GM23338 (cell line): Measurements from ENCODE around the gene ASPSCR1. TPM values are rescaled to one million over a fixed set of nuclear protein-coding genes. Genes with fewer than 3 reads are reported as not detected.

Experiments used
- ATAC-seq: fragments of 200-7000 bp; cut with Tn5 transposase; 3 replicates; pipeline ENCODE4 v1.9.1; 2020
- DNase-seq: peaks from one replicate; pipeline ENCODE4 v3.0.0-alpha.2; 2015; ENCODE audit warnings: low spot score
- H2AFZ ChIP-seq: fragments of 200-600 bp; sonication (generic); 2 replicates; pipeline ENCODE4 v1.8.0; 2016; ENCODE audit warnings: antibody characterized with exemption, mild to moderate bottlenecking, moderate library complexity
- H3F3A ChIP-seq: fragments of 200-600 bp; sonication (generic); replicated peaks from 2 replicates; pipeline ENCODE4 v1.8.0; 2017; ENCODE audit warnings: antibody characterized with exemption, mixed run types, low read depth
- H3K27ac ChIP-seq: fragments of 200-600 bp; sonication (generic); 2 replicates; pipeline ENCODE4 v1.6.1; 2016; ENCODE audit warnings: low read depth
- H3K27me3 ChIP-seq: fragments of 200-600 bp; sonication (generic); 2 replicates; pipeline ENCODE4 v1.8.0; 2016; ENCODE audit warnings: mild to moderate bottlenecking, mixed run types, moderate library complexity; ENCODE audit not compliant: insufficient read depth
- H3K36me3 ChIP-seq: fragments of 200-600 bp; sonication (generic); 2 replicates; pipeline ENCODE4 v1.8.0; 2016; ENCODE audit warnings: mild to moderate bottlenecking; ENCODE audit not compliant: insufficient read depth
- H3K4me1 ChIP-seq: fragments of 200-600 bp; sonication (generic); 2 replicates; pipeline ENCODE4 v1.8.0; 2016; ENCODE audit warnings: mild to moderate bottlenecking, moderate library complexity; ENCODE audit not compliant: insufficient read depth
- H3K4me2 ChIP-seq: fragments of 200-600 bp; sonication (generic); 2 replicates; pipeline ENCODE4 v1.7.1; 2017; ENCODE audit warnings: mixed run types
- H3K4me3 ChIP-seq: fragments of 200-600 bp; sonication (generic); 2 replicates; pipeline ENCODE4 v1.6.1; 2016; ENCODE audit warnings: mixed run types
- H3K79me2 ChIP-seq: fragments of 200-600 bp; sonication (generic); replicated peaks from 2 replicates; pipeline ENCODE4 v1.8.0; 2017; ENCODE audit warnings: mild to moderate bottlenecking; ENCODE audit not compliant: insufficient read depth
- H3K9me2 ChIP-seq: fragments of 200-600 bp; sonication (generic); 2 replicates; pipeline ENCODE4 v1.8.0; 2017; ENCODE audit not compliant: insufficient read depth
- H4K20me1 ChIP-seq: fragments of 200-600 bp; sonication (generic); replicated peaks from 2 replicates; pipeline ENCODE4 v1.8.0; 2017; ENCODE audit warnings: mild to moderate bottlenecking; ENCODE audit not compliant: insufficient read depth
- H3K27ac Mint-ChIP-seq: 2 replicates; pipeline ENCODE4 v1.8.0; 2020; ENCODE audit warnings: inconsistent platforms, mild to moderate bottlenecking, moderate library complexity, mixed read lengths
- H3K27me3 Mint-ChIP-seq: 3 replicates; pipeline ENCODE4 v1.8.0; 2022; ENCODE audit warnings: low read depth, mild to moderate bottlenecking, moderate library complexity, mixed read lengths, inconsistent platforms; ENCODE audit not compliant: insufficient read depth, poor library complexity
- H3K36me3 Mint-ChIP-seq: 3 replicates; pipeline ENCODE4 v1.8.0; 2021; ENCODE audit warnings: low read depth, mild to moderate bottlenecking, inconsistent platforms, moderate library complexity, mixed read lengths
- H3K4me1 Mint-ChIP-seq: 3 replicates; pipeline ENCODE4 v1.8.0; 2020; ENCODE audit warnings: mild to moderate bottlenecking, inconsistent platforms, mixed read lengths
- H3K4me3 Mint-ChIP-seq: 3 replicates; pipeline ENCODE4 v1.8.0; 2021; ENCODE audit warnings: moderate library complexity, mild to moderate bottlenecking, inconsistent platforms, mixed read lengths
- H3K9me3 Mint-ChIP-seq: 3 replicates; pipeline ENCODE4 v1.8.0; 2020; ENCODE audit warnings: moderate library complexity, mild to moderate bottlenecking, inconsistent platforms, mixed read lengths
- CREB1 ChIP-seq: fragments of 250-450 bp; sonication (Bioruptor Pico); IDR thresholded peaks from 2 replicates; pipeline ENCODE4 v1.5.0; 2020; ENCODE audit warnings: low read depth, mild to moderate bottlenecking, moderate library complexity
- EZH2 ChIP-seq: fragments of 200-600 bp; sonication (generic); IDR thresholded peaks from one replicate; pipeline ENCODE4 v1.8.0; 2017; ENCODE audit warnings: antibody characterized with exemption, mild to moderate bottlenecking, low read depth; ENCODE audit not compliant: unreplicated experiment
- EZH2phosphoT487 ChIP-seq: fragments of 200-600 bp; sonication (generic); IDR thresholded peaks from one replicate; pipeline ENCODE4 v1.8.1; 2018; ENCODE audit warnings: antibody characterized with exemption; ENCODE audit not compliant: unreplicated experiment
- JUNB ChIP-seq: IDR thresholded peaks from one replicate; pipeline ENCODE4 v1.6.1; 2016; ENCODE audit warnings: antibody characterized with exemption; ENCODE audit not compliant: unreplicated experiment
- POLR2AphosphoS5 ChIP-seq: IDR thresholded peaks from 2 replicates; pipeline ENCODE4 v1.6.1; 2016; ENCODE audit warnings: antibody characterized with exemption, low read depth
- REST ChIP-seq: IDR thresholded peaks from one replicate; pipeline ENCODE4 v1.6.1; 2018; ENCODE audit warnings: antibody characterized with exemption; ENCODE audit not compliant: unreplicated experiment
- STAT1 ChIP-seq: IDR thresholded peaks from one replicate; pipeline ENCODE4 v1.6.1; 2016; ENCODE audit warnings: antibody characterized with exemption; ENCODE audit not compliant: unreplicated experiment
- ZNF331 ChIP-seq: fragments of 250-450 bp; sonication (Bioruptor Pico); IDR thresholded peaks from 2 replicates; pipeline ENCODE4 v1.5.0; 2020; ENCODE audit warnings: low read depth, mild to moderate bottlenecking, moderate library complexity
- polyA plus RNA-seq: library from polyadenylated mRNA; unstranded; fragments of >200 nt; fragmentation: Nextera tagmentation; extraction: Ambion mirVana; gene quantifications from 2 replicates; pipeline ENCODE4 v1.2.1, GENCODE V29; 2016
- total RNA-seq: library from RNA; depleted of rRNA; stranded (reverse); fragments of >200 nt; shearing (Covaris generic); gene quantifications from 2 replicates; pipeline ENCODE4 v1.2.3, GENCODE V29; 2014
- TF ChIP-seq, protein P1 (sequence below), 2 experiments: fragments of 200-600 bp in 1 of 2; sonication (generic) in 1 of 2; conservative IDR thresholded peaks; 2 replicates each; pipeline versions ENCODE4 v1.5.1 to v1.6.1; 2016 to 2017; ENCODE audit warnings: antibody characterized with exemption in 2 of 2, low read depth in 2 of 2, mild to moderate bottlenecking in 2 of 2, moderate library complexity in 1 of 2
- TF ChIP-seq, protein P2 (sequence below): IDR thresholded peaks from 2 replicates; pipeline ENCODE4 v1.6.1; 2016; ENCODE audit warnings: antibody characterized with exemption

The ASPSCR1 gene
- total and polyA plus RNA-seq, 2 experiments from 2014 or later = 44.2 to 46.9 TPM

GRCh38 chr17:82018989-82019689 is 41.7 kb downstream of the ASPSCR1 start:
- Histone ChIP-seq H3K4me3 (no peak overlapping the region), H3K4me2 (no peak overlapping the region), H3K27ac (no peak overlapping the region), H3F3A (peaks cover 11% of the 10 kb centered on the region; the same call in 1 of the 2 replicates), H4K20me1 (peaks cover 3% of the 10 kb centered on the region), H3K79me2 (peaks cover 15% of the 10 kb centered on the region), H2AFZ (no peak overlapping the region), H3K36me3 (no peaks in the 10 kb centered on the region), H3K27me3 (no peaks in the 10 kb centered on the region), H3K4me1 (peaks cover 5% of the 10 kb centered on the region; the same call in 1 of the 2 replicates), H3K9me2 (no peaks in the 10 kb centered on the region)
- peaks cover 6% of the 10 kb centered on the region; the same call in 1 of the 3 replicates for H3K36me3 Mint-ChIP-seq
- H3K27ac Mint-ChIP-seq = no peak overlapping the region
- no peak overlapping the region; the same call in 2 of the 3 replicates for H3K4me3 Mint-ChIP-seq
- ATAC-seq = no peak
- TF ChIP-seq STAT1 (no peak), EZH2phosphoT487 (no peak), CREB1 (CRISPR knock-in tag) (no peak), POLR2AphosphoS5 (no peak)
- TF ChIP-seq, protein P1, sequence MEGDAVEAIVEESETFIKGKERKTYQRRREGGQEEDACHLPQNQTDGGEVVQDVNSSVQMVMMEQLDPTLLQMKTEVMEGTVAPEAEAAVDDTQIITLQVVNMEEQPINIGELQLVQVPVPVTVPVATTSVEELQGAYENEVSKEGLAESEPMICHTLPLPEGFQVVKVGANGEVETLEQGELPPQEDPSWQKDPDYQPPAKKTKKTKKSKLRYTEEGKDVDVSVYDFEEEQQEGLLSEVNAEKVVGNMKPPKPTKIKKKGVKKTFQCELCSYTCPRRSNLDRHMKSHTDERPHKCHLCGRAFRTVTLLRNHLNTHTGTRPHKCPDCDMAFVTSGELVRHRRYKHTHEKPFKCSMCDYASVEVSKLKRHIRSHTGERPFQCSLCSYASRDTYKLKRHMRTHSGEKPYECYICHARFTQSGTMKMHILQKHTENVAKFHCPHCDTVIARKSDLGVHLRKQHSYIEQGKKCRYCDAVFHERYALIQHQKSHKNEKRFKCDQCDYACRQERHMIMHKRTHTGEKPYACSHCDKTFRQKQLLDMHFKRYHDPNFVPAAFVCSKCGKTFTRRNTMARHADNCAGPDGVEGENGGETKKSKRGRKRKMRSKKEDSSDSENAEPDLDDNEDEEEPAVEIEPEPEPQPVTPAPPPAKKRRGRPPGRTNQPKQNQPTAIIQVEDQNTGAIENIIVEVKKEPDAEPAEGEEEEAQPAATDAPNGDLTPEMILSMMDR (conservative IDR thresholded peaks at IDR 0.05; ENCODE audit: low read depth in 2 of 2) = no peak
- H3K4me1 Mint-ChIP-seq = peaks cover 9% of the 10 kb centered on the region
- H3K27me3 Mint-ChIP-seq = peaks cover 17% of the 10 kb centered on the region
- DNase-seq = no peak
- no peaks in the 10 kb centered on the region for H3K9me3 Mint-ChIP-seq

DNA sequence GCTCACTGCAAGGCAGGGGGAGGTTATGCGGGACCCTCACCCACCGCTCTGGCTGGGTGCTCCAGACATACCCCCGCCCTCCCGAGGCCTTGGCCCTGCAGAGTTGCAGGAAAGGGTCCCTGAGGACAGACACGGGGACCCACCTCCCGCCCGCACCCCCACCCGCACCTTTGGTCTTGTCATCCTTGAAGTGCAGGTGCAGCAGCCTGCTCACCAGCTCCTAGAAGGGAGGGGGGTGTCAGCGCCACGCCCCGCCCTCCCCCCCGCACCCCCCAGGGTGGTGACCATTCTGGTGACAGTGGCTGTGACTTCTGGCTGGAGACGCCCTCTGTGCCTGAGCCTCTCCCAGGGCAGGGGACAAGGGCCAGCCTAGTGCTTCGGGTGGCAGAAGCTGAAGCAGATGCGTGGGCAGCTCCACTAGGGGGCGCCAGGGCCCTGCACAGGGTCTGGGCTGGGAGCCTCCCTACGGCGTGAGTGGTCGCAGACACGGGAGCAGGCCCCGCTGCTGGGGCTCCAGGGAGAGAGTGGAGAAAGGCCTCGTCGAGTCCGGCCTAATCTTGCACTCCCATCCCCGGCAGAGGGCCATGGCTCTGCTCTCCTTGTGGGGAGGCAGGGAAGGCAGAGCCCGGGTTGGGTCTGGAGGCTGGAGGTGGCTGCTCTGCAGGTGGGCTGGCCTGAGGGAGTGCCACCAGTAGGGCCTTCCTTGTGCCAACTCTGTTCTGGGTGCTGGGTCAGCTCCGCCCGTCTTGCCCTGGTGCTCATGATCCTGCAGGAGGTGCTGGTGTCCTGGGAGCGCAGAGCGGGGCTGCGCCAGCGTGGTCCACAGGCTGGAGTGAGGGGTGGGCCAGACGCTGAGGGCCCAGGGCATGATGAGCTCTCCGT is 42.5 kb downstream of the ASPSCR1 start:
- Mint-ChIP-seq H3K4me1 (peaks cover 11% of the 10 kb centered on the region), H3K36me3 (peaks cover 6% of the 10 kb centered on the region; the same call in 1 of the 3 replicates), H3K27ac (no peak overlapping the region), H3K9me3 (no peaks in the 10 kb centered on the region), H3K27me3 (peaks cover 20% of the 10 kb centered on the region), H3K4me3 (no peak overlapping the region)
- Histone ChIP-seq H3K4me1 (peaks cover 5% of the 10 kb centered on the region; the same call in 1 of the 2 replicates), H3K27ac (no peak overlapping the region), H3K36me3 (no peaks in the 10 kb centered on the region), H3F3A (peaks cover 13% of the 10 kb centered on the region; the same call in 1 of the 2 replicates), H3K27me3 (no peaks in the 10 kb centered on the region), H2AFZ (no peak overlapping the region), H3K79me2 (peaks cover 15% of the 10 kb centered on the region), H3K4me2 (no peak overlapping the region), H4K20me1 (peaks cover 3% of the 10 kb centered on the region), H3K4me3 (no peak overlapping the region), H3K9me2 (no peaks in the 10 kb centered on the region)
- no peak for TF ChIP-seq CREB1 (CRISPR knock-in tag)
- no peak for TF ChIP-seq REST
- TF ChIP-seq ZNF331 (CRISPR knock-in tag) = no peak
- no peak for TF ChIP-seq EZH2
- TF ChIP-seq, protein P2, sequence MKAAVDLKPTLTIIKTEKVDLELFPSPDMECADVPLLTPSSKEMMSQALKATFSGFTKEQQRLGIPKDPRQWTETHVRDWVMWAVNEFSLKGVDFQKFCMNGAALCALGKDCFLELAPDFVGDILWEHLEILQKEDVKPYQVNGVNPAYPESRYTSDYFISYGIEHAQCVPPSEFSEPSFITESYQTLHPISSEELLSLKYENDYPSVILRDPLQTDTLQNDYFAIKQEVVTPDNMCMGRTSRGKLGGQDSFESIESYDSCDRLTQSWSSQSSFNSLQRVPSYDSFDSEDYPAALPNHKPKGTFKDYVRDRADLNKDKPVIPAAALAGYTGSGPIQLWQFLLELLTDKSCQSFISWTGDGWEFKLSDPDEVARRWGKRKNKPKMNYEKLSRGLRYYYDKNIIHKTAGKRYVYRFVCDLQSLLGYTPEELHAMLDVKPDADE = no peak
- TF ChIP-seq JUNB = no peak
- TF ChIP-seq STAT1 = no peak
- TF ChIP-seq EZH2phosphoT487 = no peak
- TF ChIP-seq, protein P1 (conservative IDR thresholded peaks at IDR 0.05; ENCODE audit: low read depth in 2 of 2) = peak; percentile 77 to 95
- peak; percentile 49; the same call in 1 of the 2 replicates for TF ChIP-seq POLR2AphosphoS5
- ATAC-seq = peak; percentile 22
- peak; percentile 89 for DNase-seq
